Peyer's patch (tissue), 4 donors: ENCODE measurements around the gene PTX4. TPM values are rescaled to one million over a fixed set of nuclear protein-coding genes. Genes with fewer than 3 reads are reported as not detected.
"Not testable (repeated sequence)": the region's sequence is repeated elsewhere in the genome, so short reads cannot be mapped to it uniquely, and the experiment has no call there.

Experiments used
- DNase-seq, 3 donors: peaks; one replicate each; pipeline ENCODE4 v3.0.0-alpha.2; 2017 to 2019
- H3K27ac ChIP-seq, 4 donors: fragments of 200-600 bp; sonication (generic); one replicate each; pipeline ENCODE4 v1.5.1; 2016 to 2019
- H3K27me3 ChIP-seq, 2 donors: fragments of 200-600 bp; sonication (generic); one replicate each; pipeline ENCODE4 v1.5.1; 2019
- H3K36me3 ChIP-seq, 3 donors: fragments of 200-600 bp; sonication (generic); one replicate each; pipeline ENCODE4 v1.5.1; 2016 to 2019
- H3K4me1 ChIP-seq, 4 donors: fragments of 200-600 bp; sonication (generic); one replicate each; pipeline ENCODE4 v1.5.1; 2016 to 2019
- H3K4me3 ChIP-seq, 4 donors: fragments of 200-600 bp; sonication (generic); 1 replicate in 3 of 4; 2 replicates in 1 of 4; pipeline ENCODE4 v1.5.1; 2016 to 2019; ENCODE audit warnings: mild to moderate bottlenecking in 1 of 4
- H3K9me3 ChIP-seq, 4 donors: fragments of 200-600 bp; sonication (generic); one replicate each; pipeline ENCODE4 v1.5.1; 2016 to 2019; ENCODE audit warnings: mild to moderate bottlenecking in 1 of 4
- CTCF ChIP-seq, 6 experiments: fragments of 450-650 bp in 4 of 6; fragments of 200-600 bp in 2 of 6; sonication (generic) in 1 of 6; IDR thresholded peaks; one replicate each; pipeline ENCODE4 v1.5.1; 2017 to 2019; ENCODE audit warnings: antibody characterized with exemption in 6 of 6, mild to moderate bottlenecking in 3 of 6, moderate library complexity in 1 of 6
- POLR2A ChIP-seq, 2 donors: fragments of 450-650 bp; IDR thresholded peaks; one replicate each; pipeline ENCODE4 v1.5.1; 2017; ENCODE audit warnings: antibody characterized with exemption in 2 of 2, mild to moderate bottlenecking in 2 of 2, moderate library complexity in 2 of 2
- total RNA-seq, 4 donors: library from RNA; depleted of rRNA; stranded (reverse); fragments of >200 nt; gene quantifications; one replicate each; pipeline ENCODE4 v1.1.0, GENCODE V29; 2016

The PTX4 gene
- total RNA-seq, 4 donors from 2014 or later = not detected

DNA sequence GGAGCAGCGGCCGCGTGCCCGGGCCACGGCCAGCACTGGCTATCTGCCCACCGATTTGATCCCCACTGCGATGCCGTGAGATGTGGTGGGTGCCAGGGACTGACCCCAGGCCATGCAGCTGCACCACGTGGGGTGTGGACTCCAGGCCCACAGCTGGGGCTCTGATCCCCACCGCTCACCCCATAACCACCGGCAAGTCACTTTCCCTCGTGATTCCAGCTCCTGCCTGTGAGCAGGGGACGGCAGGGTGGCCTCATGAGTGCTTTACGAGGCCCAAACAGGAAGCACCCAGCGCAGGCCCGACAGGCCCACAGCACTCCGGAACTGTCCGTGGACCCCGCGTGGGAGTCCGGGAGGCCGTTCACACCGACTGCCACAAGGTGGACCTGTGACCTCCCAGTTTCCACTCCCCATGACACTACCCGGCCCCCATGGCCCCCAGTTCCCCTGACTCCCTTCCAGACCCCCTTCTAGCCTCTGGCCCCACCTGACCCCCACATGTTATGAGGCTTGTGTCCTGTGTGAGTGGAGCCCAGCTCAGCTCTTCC, 616 bp downstream of the PTX4 start:
- Histone ChIP-seq H3K27me3 (no peaks in the 10 kb centered on the region), H3K9me3 (no peaks in the 10 kb centered on the region), H3K27ac (no peak overlapping the region), H3K4me3 (no peak overlapping the region), H3K36me3 (no peaks in the 10 kb centered on the region), H3K4me1 (peaks cover 0 to 7% (median 5%) of the 10 kb centered on the region in 4 donors)
- no peak for TF ChIP-seq CTCF (IDR thresholded peaks at IDR 0.05)
- TF ChIP-seq POLR2A (IDR thresholded peaks at IDR 0.05) = no peak
- DNase-seq = no peak

DNA sequence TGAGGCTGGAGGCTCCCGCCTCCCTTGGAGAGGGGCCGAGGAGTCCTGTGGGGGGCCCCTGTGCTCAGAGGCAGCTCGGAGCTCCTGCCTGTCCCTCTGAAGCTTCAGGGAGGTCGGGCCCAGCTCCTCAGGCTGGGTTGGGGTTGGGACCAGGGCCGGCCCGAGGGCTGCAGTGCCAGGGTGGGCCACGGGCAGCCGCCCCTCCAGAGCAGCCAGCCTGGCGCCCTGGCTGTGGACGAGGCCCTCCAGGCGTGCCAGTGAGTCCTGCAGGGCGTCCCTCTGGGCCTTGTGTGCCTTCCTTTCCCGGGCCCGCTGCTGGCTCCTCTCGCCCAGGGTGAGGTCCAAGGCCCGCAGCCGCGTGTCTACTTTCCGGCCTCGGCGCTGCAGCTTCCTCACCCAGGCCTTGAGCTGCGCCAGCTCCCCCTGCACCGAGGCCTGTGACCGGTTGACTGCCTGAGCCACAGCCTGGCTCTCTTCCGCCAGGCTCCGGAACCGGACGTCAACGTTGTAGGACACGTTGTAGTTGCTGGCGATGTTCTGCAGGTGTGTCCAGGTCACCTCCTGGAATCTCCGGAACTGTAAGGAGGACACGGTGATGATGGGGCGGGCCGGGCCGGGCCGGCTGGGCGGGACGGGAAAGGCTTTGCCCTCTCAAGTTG, 1.2 kb downstream of the PTX4 start:
- H3K27ac ChIP-seq = no peak overlapping the region
- H3K4me3 ChIP-seq = no peak overlapping the region
- H3K27me3 ChIP-seq = no peaks in the 10 kb centered on the region
- H3K4me1 ChIP-seq = peaks cover 0 to 3% (median 2%) of the 10 kb centered on the region in 4 donors
- no peaks in the 10 kb centered on the region for H3K36me3 ChIP-seq
- TF ChIP-seq CTCF (IDR thresholded peaks at IDR 0.05) (no peak), POLR2A (IDR thresholded peaks at IDR 0.05) (no peak)
- H3K9me3 ChIP-seq = no peaks in the 10 kb centered on the region
- no peak for DNase-seq

- TF ChIP-seq POLR2A (IDR thresholded peaks at IDR 0.05) (no peak), CTCF (IDR thresholded peaks at IDR 0.05) (no peak)
- Histone ChIP-seq H3K27ac (no peak overlapping the region), H3K36me3 (no peaks in the 10 kb centered on the region), H3K4me1 (no peaks in the 10 kb centered on the region), H3K27me3 (no peaks in the 10 kb centered on the region), H3K4me3 (no peak overlapping the region), H3K9me3 (no peaks in the 10 kb centered on the region)
- DNase-seq = no peak
Measured at GRCh38 chr16:1486551-1487390, 2.0 kb downstream of the PTX4 start.

DNA sequence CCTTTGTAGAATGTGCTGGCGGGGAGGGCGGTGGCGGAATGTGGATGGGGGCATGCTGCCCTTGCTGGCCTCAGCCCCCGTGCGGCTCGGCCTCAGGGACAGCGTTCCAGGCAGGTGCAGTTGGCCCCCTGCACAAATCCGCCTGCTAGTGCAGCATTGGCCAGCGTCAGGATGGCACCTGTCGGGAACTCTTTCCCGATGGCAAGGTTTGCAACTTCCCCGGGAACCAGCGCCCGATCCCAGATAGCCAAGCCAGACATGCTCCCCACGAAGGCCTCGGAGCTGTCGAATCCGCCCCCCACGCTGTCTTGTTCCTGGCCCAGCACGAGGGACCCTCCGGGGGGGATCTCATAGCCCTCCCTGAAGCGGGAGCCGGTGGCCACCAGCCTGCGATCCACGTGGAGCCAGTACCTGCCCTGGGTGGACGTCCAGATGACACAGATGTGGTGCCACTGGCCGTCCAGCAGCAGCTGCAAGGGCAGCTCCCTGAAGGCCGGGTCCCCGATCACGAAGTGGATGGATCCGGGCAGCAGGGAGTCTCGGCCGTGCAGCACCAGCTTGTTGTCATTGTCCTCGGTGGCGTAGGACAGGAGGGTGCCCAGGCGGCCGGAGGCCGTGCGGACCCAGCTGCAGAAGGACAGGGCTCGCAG, 2.8 kb downstream of the PTX4 start:
- H3K27me3 ChIP-seq = no peaks in the 10 kb centered on the region
- H3K9me3 ChIP-seq = no peaks in the 10 kb centered on the region
- H3K4me3 ChIP-seq = no peak overlapping the region
- no peaks in the 10 kb centered on the region for H3K4me1 ChIP-seq
- H3K36me3 ChIP-seq = no peaks in the 10 kb centered on the region
- H3K27ac ChIP-seq = no peak overlapping the region
- no peak for TF ChIP-seq POLR2A (IDR thresholded peaks at IDR 0.05)
- no peak for TF ChIP-seq CTCF (IDR thresholded peaks at IDR 0.05)
- DNase-seq = no peak

GRCh38 chr16:1481906-1482835, 6.6 kb downstream of the PTX4 start:
- Histone ChIP-seq H3K27me3 (no peaks in the 10 kb centered on the region), H3K9me3 (no peaks in the 10 kb centered on the region), H3K27ac (no peak overlapping the region), H3K4me3 (no peak overlapping the region), H3K36me3 (no peaks in the 10 kb centered on the region), H3K4me1 (no peaks in the 10 kb centered on the region)
- TF ChIP-seq CTCF (IDR thresholded peaks at IDR 0.05) = no peak
- TF ChIP-seq POLR2A (IDR thresholded peaks at IDR 0.05) = no peak
- no peak for DNase-seq

DNA sequence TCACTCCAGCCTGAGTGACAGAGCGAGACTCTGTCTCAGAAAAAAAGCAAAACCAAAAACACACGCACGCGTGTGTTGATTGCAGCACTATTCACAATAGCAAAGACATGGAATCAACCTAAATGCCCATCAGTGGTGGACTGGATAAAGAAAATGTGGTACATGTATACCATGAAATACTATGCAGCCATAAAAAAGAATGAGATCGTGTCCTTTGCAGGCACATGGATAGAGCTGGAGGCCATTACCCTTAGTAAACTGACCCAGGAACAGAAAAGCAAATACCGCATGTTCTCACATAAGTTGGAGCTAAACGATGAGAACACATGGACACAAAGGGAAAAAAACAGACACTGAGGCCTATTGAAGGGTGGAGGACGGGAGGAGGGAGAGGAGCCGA, 9.8 kb downstream of the PTX4 start:
- not testable (repeated sequence) for DNase-seq, H3K27ac ChIP-seq, H3K27me3 ChIP-seq, H3K4me3 ChIP-seq, H3K36me3 ChIP-seq, H3K9me3 ChIP-seq
- H3K4me1 ChIP-seq = peaks cover 0 to 10% (median 0%) of the 10 kb centered on the region in 4 donors
